CD4-positive, alpha-beta T cell treated with Interleukin-17A for 1 hour (primary cell): ENCODE data around the gene PMS2.
A peak's percentile ranks its signal among the peaks of the same experiment; 100 is the strongest.
"Not testable (repeated sequence)": the region's sequence is repeated elsewhere in the genome, so short reads cannot be mapped to it uniquely, and the experiment has no call there.

Source experiments
- DNase-seq: peaks from one replicate; pipeline ENCODE4 v3.0.0-alpha.2; 2020

PMS2 gene

GRCh38 chr7:6008668-6009611 is at the start of gene PMS2, which contains the start of gene AIMP2:
TSS of gene PMS2 (minus strand) at chr7:6009049. CDS start at chr7:6009019, 30 bp downstream.
TSS of gene AIMP2 (plus strand) at chr7:6009272. CDS start at chr7:6009364, 92 bp downstream.
- DNase-seq, result peak; percentile 97

- no peak for DNase-seq
Observed at GRCh38 chr7:6057316-6058129, 48.7 kb upstream of the PMS2 start.

GRCh38 chr7:6056616-6057015 is 47.8 kb upstream of the PMS2 start:
- DNase-seq, result no peak

GRCh38 chr7:6051185-6051584 is 42.3 kb upstream of the PMS2 start:
- DNase-seq, result not testable (repeated sequence)

GRCh38 chr7:6049780-6050179 is 40.9 kb upstream of the PMS2 start:
- no peak for DNase-seq

- DNase-seq, result no peak
Observed at GRCh38 chr7:6035686-6036085, 26.8 kb upstream of the PMS2 start.

- DNase-seq, result no peak
Observed at GRCh38 chr7:6035165-6035564, 26.3 kb upstream of the PMS2 start.

- no peak for DNase-seq
Observed at GRCh38 chr7:6032641-6033040, 23.8 kb upstream of the PMS2 start.

GRCh38 chr7:6032167-6032566 is 23.3 kb upstream of the PMS2 start:
- DNase-seq, result peak; percentile 14

- no peak for DNase-seq
Observed at GRCh38 chr7:6031567-6031966, 22.7 kb upstream of the PMS2 start.

GRCh38 chr7:6030988-6031387 is 22.1 kb upstream of the PMS2 start, which contains the start of gene ANKRD61:
TSS of gene ANKRD61 (plus strand) at chr7:6031376. CDS start at chr7:6031376, 0 bp downstream.
- no peak for DNase-seq

GRCh38 chr7:6028563-6028962 is 19.7 kb upstream of the PMS2 start:
- DNase-seq, result no peak

- DNase-seq, result no peak
Observed at GRCh38 chr7:6027806-6028365, 19.0 kb upstream of the PMS2 start.

- peak; percentile 12 for DNase-seq
Observed at GRCh38 chr7:6026820-6027311, 18.0 kb upstream of the PMS2 start.

GRCh38 chr7:6026011-6026819 is 17.4 kb upstream of the PMS2 start:
- peak; percentile 77 for DNase-seq

GRCh38 chr7:6023974-6024435 is 15.2 kb upstream of the PMS2 start:
- DNase-seq, result no peak

- no peak for DNase-seq
Observed at GRCh38 chr7:6022707-6023106, 13.9 kb upstream of the PMS2 start.

- DNase-seq, result no peak
Observed at GRCh38 chr7:6020371-6021286, 11.8 kb upstream of the PMS2 start.

- DNase-seq, result no peak
Observed at GRCh38 chr7:6016653-6016966, 7.8 kb upstream of the PMS2 start.

GRCh38 chr7:6015917-6016652 is 7.2 kb upstream of the PMS2 start:
- no peak for DNase-seq
